Measurements from ENCODE around the gene FBXL20. TPM values are rescaled to one million over a fixed set of nuclear protein-coding genes. Genes with fewer than 3 reads are reported as not detected.

FBXL20 gene, protein sequence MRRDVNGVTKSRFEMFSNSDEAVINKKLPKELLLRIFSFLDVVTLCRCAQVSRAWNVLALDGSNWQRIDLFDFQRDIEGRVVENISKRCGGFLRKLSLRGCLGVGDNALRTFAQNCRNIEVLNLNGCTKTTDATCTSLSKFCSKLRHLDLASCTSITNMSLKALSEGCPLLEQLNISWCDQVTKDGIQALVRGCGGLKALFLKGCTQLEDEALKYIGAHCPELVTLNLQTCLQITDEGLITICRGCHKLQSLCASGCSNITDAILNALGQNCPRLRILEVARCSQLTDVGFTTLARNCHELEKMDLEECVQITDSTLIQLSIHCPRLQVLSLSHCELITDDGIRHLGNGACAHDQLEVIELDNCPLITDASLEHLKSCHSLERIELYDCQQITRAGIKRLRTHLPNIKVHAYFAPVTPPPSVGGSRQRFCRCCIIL
- 28.9 and 33.5 TPM in 2 replicates for total RNA-seq (2013; cell fraction: nucleolus; rRNA removed)
- 4.2 and 4.3 TPM in 2 replicates for total RNA-seq (2014; rRNA removed)
- 4.6 and 4.9 TPM in 2 replicates for total RNA-seq (2014; rRNA removed; fragmentation: Illumina TruSeq; extraction: Trizol)
- 8.3 and 9.5 TPM in 2 replicates for total RNA-seq (2021)
- 2.2 TPM for polyA plus RNA-seq (2011; ENCODE audit: low read depth)
- polyA plus RNA-seq (2011; rRNA removed), result 5.6 and 6.1 TPM in 2 replicates
- polyA plus RNA-seq (2011; cell fraction: cytosol; rRNA removed), result 3.9 and 5.5 TPM in 2 replicates
- 4.6 and 5.5 TPM in 2 replicates for polyA plus RNA-seq (2011; cell fraction: nucleus; rRNA removed)
- 2.4 and 3.2 TPM in 2 replicates for polyA plus RNA-seq (2012)
- 3.6 and 4.9 TPM in 2 replicates for polyA plus RNA-seq (2014; fragmentation: Illumina TruSeq; extraction: Trizol)
- 1 to 10 TPM; 1.2 TPM for polyA plus RNA-seq (2014; fragmentation: Nextera tagmentation; extraction: Ambion mirVana)
- polyA plus RNA-seq (2014; rRNA removed), result 3.5 and 3.8 TPM in 2 replicates
- 1 to 10 TPM; 5.3 to 5.4 TPM for polyA plus RNA-seq (2016; fragmentation: Nextera tagmentation; extraction: Ambion mirVana)
- 9.2 and 9.4 TPM in 2 replicates for polyA minus RNA-seq (2011; rRNA and poly(A)+ RNA removed)
- 3.1 and 3.7 TPM in 2 replicates for polyA minus RNA-seq (2011; cell fraction: cytosol; rRNA and poly(A)+ RNA removed)
- 2.4 and 3.3 TPM in 2 replicates for polyA minus RNA-seq (2011; cell fraction: nucleus; rRNA and poly(A)+ RNA removed)
- percentile 64 among the genes with signal in this experiment for Bru-seq, nascent RNA
- percentile 62 among the genes with signal in this experiment for BruChase-seq, experiment 1, labeled RNA remaining after a 6-hour chase
- percentile 69 among the genes with signal in this experiment for BruChase-seq, experiment 2, labeled RNA remaining after a 2-hour chase
- long read RNA-seq, experiment 1, full-length matches to known transcripts, result 2 of 3 reads
- long read RNA-seq, experiment 1, partial matches to known transcripts, result 0 of 3 reads
- long read RNA-seq, experiment 1, other reads (novel, unspliced or antisense), result 1 of 3 reads
- long read RNA-seq, experiment 2, full-length matches to known transcripts, result 5 of 10 reads
- long read RNA-seq, experiment 2, partial matches to known transcripts, result 3 of 10 reads
- long read RNA-seq, experiment 2, other reads (novel, unspliced or antisense), result 2 of 10 reads

DNA sequence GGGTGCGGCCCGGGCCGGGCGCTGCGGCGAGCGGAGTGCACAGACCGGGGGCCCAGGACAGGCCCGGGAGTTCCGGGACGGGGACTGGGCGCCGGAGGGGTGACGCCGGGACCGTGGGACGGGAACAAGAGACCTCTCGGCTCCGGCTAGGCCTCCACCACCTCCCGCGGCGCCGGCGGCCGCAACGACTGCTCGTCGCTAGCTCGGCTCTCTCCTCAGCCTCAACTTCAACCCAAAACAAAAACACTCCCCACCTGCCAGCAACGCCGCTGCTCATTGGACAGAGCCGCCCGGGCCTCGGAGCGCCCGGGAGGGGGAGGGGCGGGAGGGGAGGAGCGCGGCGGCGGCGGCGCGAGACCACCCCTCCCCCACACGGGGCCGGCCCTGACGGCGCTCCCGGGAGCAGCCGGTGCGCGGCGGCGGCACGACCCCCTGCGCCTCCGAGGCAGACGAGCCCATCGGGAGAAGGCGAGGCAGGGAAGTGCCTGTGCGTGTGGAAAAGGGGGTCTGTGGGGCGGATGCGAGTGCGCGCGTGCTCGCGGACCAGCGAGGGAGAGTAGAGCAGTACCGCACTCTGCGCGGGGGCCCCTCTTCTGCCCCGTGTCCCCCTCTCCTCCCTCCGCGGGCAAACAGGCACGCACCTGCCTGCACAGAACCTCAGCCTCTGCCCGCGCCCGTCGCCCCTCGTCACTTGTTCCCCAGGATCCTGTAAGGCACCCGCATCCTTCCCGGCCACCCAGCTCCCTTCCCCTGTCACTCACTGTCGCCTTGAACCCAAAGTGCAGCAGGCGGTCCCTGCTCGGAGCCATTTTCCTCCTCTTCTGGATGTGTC, at the start of gene FBXL20:
TSS of gene FBXL20 (minus strand) at position 215 of the 832 bp plus-strand sequence. CDS start 224 bp downstream, outside the sequence.
- Histone ChIP-seq H3K4me1 (ENCODE audit: control insufficient read depth, insufficient read depth, low read length) (no peaks in the 10 kb centered on the region; the same call in none of the 2 replicates), H3K27me3 (replicated peaks in 1 of 2; ENCODE audit: control insufficient read depth in 2 of 2, insufficient read depth in 2 of 2, low read length in 1 of 2) (no peaks in the 10 kb centered on the region), H3K4me3 (peak within 1 kb of the TSS; percentile 76), H3K79me2 (ENCODE audit: control insufficient read depth, insufficient read depth, low read length) (peaks cover 6% of the 10 kb centered on the region), H3K4me2 (ENCODE audit: control insufficient read depth, insufficient read depth) (peak within 1 kb of the TSS; percentile 87), H3K36me3 (ENCODE audit: control insufficient read depth in 2 of 2, insufficient read depth in 2 of 2, low read length in 1 of 2) (peaks cover 0 to 4% of the 10 kb centered on the region in 2 experiments; a peak in 1 of 4 replicates), H3K27ac (ENCODE audit: control insufficient read depth, insufficient read depth) (peak within 1 kb of the TSS; percentile 72), H2AFZ (ENCODE audit: control insufficient read depth, low read depth, low read length) (peak within 1 kb of the TSS; percentile 86), H3K9ac (ENCODE audit: control insufficient read depth, insufficient read depth, low read length) (peak within 1 kb of the TSS; percentile 70), H3K9me3 (replicated peaks; ENCODE audit: control insufficient read depth, insufficient read depth, low read length) (no peaks in the 10 kb centered on the region), H4K20me1 (ENCODE audit: control insufficient read depth, insufficient read depth) (no peaks in the 10 kb centered on the region)
- intact Hi-C loops (cut with micrococcal nuclease; ENCODE audit: unreplicated experiment) (no loop called here), in situ Hi-C loops (cut with MboI) (no loop called here)
- DNase-seq (ENCODE audit: low read depth, low spot score), result peak; percentile 41
- FAIRE-seq, result no peak
- 1% methylated on average over 55 of the region's 86 CpGs for WGBS (ENCODE audit: insufficient coverage, insufficient replicate concordance, low lambda C conversion rate, missing lambda C conversion rate)
- ChIA-PET SMC1A (ENCODE audit: uncharacterized antibody, unreplicated experiment) (no interaction called here), POLR2A (interaction anchor here (0.7 to 1.4 kb wide), 6 partner anchors 10 to 226 kb away, joined by 3 to 8 read pairs (median 4); partner anchors contain the start of gene MED1), CTCF (no interaction called here), RAD21 (ENCODE audit: unreplicated experiment) (no interaction called here)
- peak; percentile 86 for ATAC-seq
- no TSS peak for BruUV-seq (replicated peaks)
- TF ChIP-seq EZH2 (IDR thresholded peaks at IDR 0.05; ENCODE audit: borderline replicate concordance, control insufficient read depth, low read depth, low read length) (no peak), SMARCA5 (IDR thresholded peaks at IDR 0.05) (peak; percentile 79; the same call in 1 of the 2 replicates), NKRF (conservative IDR thresholded peaks at IDR 0.05) (peak; percentile 87), POLR2A (IDR thresholded peaks at IDR 0.05; ENCODE audit: low read depth, low read length) (peak; percentile 95), MEF2A (IDR thresholded peaks at IDR 0.05; ENCODE audit: insufficient read depth, low read depth, low read length) (0 out of 2 replicates have a peak, but pooled peaks have one; percentile 24), ZZZ3 (IDR thresholded peaks at IDR 0.05; ENCODE audit: control insufficient read depth, insufficient read length, low read depth) (no peak), BRCA1 (IDR thresholded peaks at IDR 0.05; ENCODE audit: low read depth, low read length) (no peak), NBN (IDR thresholded peaks at IDR 0.05) (peak; percentile 39; the same call in 1 of the 2 replicates), RB1 (IDR thresholded peaks at IDR 0.05; ENCODE audit: borderline replicate concordance) (peak; percentile 79; the same call in 1 of the 2 replicates), CEBPB (IDR thresholded peaks at IDR 0.05; ENCODE audit: borderline replicate concordance in 1 of 2, low read depth in 2 of 2, low read length in 2 of 2) (no peak), NR2F1 (conservative IDR thresholded peaks at IDR 0.05) (peak; percentile 63; the same call in 1 of the 2 replicates), ZBED1 (IDR thresholded peaks at IDR 0.05; ENCODE audit: borderline replicate concordance) (no peak), ETV6 (conservative IDR thresholded peaks at IDR 0.05 in 1 of 2, IDR thresholded peaks at IDR 0.05 in 1 of 2; ENCODE audit: borderline replicate concordance in 1 of 2, low read depth in 1 of 2) (no peak), STAT1 (conservative IDR thresholded peaks at IDR 0.05) (no peak), BHLHE40 (IDR thresholded peaks at IDR 0.05; ENCODE audit: borderline replicate concordance in 1 of 2, low read depth in 2 of 2, low read length in 1 of 2) (peak; percentile 9 to 79; a peak in 2 of 4 replicates), TAF1 (IDR thresholded peaks at IDR 0.05; ENCODE audit: borderline replicate concordance, low read depth, low read length) (peak; percentile 61; the same call in 1 of the 2 replicates)

Measured in GM12878 (cell line).